ENCODE measurements around the gene HIC1. TPM values are rescaled to one million over a fixed set of nuclear protein-coding genes. Genes with fewer than 3 reads are reported as not detected.

HIC1 gene
- total RNA-seq, 1 donor: 36.4 TPM

DNA sequence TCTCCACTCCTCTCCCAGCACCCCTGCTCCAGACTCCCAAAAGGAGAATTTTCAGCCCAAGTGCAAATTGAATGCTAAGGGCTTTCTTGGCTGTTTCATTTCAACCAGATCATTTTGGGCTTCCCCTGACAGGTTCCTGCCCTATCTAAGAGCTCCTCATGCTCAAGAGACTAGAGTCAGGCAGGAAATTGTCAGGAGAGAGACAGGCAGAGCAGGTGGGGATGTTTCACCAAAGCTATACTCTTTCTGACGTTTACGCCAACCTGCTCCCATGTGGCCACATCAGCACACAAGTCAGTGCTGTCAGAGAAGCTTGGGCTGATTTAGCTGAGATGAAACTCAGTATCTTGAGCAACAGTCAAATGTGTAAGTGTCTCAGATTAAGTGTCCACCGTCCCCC, 31.4 kb downstream of the HIC1 start:
- TF ChIP-seq, protein P1, sequence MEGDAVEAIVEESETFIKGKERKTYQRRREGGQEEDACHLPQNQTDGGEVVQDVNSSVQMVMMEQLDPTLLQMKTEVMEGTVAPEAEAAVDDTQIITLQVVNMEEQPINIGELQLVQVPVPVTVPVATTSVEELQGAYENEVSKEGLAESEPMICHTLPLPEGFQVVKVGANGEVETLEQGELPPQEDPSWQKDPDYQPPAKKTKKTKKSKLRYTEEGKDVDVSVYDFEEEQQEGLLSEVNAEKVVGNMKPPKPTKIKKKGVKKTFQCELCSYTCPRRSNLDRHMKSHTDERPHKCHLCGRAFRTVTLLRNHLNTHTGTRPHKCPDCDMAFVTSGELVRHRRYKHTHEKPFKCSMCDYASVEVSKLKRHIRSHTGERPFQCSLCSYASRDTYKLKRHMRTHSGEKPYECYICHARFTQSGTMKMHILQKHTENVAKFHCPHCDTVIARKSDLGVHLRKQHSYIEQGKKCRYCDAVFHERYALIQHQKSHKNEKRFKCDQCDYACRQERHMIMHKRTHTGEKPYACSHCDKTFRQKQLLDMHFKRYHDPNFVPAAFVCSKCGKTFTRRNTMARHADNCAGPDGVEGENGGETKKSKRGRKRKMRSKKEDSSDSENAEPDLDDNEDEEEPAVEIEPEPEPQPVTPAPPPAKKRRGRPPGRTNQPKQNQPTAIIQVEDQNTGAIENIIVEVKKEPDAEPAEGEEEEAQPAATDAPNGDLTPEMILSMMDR (IDR thresholded peaks at IDR 0.05; ENCODE audit: insufficient read depth, low read length): no peak
- DNase-seq (ENCODE audit: low read depth): no peak
- H3K4me3 ChIP-seq (ENCODE audit: low read depth, low read length): no peak overlapping the region

DNA sequence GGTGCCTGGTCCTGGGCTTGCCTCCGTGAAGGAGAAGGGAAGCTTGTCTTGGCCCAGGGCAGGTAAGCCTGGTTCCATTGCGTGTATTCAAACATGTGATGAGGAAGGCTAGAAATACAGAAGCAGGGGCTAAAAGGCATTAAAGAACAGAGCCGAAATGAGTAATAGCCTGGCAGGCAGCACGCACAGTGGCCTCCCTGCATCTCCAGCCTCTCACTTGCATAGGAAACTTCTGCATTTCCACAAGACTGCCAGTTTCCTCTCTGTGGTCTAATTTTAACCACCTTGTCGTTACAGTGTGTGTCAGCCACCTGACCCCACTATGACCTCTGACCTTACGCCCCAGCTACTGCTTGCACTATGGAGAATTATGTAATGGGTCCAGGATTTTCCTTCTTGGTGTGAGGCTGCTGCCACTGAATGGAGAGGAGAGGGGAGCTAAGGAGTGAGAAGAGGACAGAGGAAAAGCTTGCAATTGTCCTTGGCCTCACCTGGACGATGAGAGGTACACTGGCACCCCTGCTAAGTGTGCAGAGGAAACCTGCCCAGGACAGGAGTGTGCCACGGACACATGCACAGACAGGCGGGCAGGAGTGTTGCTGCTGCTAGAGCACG, 32.8 kb downstream of the HIC1 start:
- TF ChIP-seq, protein P1 (IDR thresholded peaks at IDR 0.05; ENCODE audit: insufficient read depth, low read length): no peak
- peak; percentile 71 for DNase-seq (ENCODE audit: low read depth)
- no peak overlapping the region for H3K4me3 ChIP-seq (ENCODE audit: low read depth, low read length)

DNA sequence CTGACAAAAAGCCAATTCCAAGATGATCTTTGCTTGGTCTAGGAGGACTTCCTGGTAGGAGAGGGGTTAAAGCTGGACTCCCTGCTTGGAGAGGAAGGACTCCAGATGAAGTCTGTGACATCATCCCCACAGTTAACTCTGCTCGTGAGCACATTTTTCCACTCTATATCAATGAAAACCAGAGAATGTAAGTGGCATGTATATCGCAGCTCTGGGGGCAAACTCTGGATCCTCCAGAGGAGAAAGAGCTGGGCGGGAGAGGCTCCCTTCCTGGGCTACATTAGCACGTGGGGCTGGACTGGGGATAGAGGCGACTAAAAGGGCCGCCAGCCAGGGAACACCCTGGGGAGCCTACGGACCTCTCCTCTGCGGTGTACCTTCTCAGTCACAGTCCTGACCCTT, 34.1 kb downstream of the HIC1 start:
- H3K4me3 ChIP-seq (ENCODE audit: low read depth, low read length): peak overlapping the region; percentile 62
- DNase-seq (ENCODE audit: low read depth): peak; percentile 75
- TF ChIP-seq, protein P1 (IDR thresholded peaks at IDR 0.05; ENCODE audit: insufficient read depth, low read length): no peak

DNA sequence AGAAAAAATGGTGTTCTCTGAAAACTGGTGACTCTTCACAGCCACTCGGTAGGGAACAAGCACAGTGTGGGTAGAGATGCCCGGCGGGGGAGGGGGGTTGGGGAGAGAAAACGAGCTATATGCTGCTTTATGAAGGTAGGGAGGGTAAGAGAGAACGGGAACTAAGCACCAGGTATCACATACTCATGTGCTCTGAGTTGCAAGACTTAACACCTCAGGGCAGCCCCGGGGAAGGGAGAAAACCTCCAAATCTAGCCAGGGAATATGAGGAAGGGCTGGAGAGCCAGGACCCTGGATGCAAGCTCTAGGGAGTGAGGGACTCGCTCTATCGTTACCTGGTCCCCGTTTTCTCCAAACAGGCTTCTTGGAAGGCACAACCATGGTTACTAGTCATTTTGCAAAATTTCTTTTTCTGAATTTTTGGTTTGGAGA, 35.3 kb downstream of the HIC1 start:
- DNase-seq (ENCODE audit: low read depth): no peak
- peak overlapping the region; percentile 62 for H3K4me3 ChIP-seq (ENCODE audit: low read depth, low read length)
- TF ChIP-seq, protein P1 (IDR thresholded peaks at IDR 0.05; ENCODE audit: insufficient read depth, low read length): no peak

DNA sequence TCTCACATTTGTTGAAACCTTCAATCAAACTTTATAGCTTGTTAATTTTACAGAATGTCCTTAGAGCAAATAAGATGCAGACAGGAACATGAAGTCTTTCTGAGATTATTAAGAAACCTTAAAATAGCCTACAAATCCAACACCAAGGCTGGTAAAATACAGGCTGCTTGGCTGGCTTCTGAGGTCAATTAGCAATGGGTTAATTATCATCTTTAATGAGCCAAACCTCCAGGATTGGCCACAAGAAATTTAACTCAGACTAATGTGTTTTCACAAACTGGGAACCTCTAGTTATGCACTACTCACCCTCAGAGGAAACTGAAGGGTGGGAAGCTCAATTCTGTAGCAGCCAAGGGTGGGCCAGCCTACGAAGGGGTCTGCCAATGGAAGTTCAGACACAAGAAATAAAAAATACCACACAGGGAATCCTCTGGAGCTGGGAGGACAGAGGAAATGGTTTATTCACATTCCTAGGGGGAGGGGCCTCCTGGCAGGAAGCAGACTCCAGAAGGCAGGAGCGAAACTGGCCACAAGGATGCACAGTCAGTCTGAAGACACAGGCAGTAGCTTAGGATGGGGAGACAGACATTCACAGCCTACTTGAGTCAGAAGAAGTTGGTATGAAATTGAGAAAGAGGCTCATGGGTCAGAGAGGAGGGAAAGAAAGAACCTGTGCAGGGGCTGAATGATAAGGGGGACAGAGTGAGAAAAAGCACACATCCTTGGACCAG, 36.1 kb downstream of the HIC1 start:
- H3K4me3 ChIP-seq (ENCODE audit: low read depth, low read length): peak overlapping the region; percentile 13
- DNase-seq (ENCODE audit: low read depth): peak; percentile 93
- TF ChIP-seq, protein P1 (IDR thresholded peaks at IDR 0.05; ENCODE audit: insufficient read depth, low read length): peak; percentile 71

DNA sequence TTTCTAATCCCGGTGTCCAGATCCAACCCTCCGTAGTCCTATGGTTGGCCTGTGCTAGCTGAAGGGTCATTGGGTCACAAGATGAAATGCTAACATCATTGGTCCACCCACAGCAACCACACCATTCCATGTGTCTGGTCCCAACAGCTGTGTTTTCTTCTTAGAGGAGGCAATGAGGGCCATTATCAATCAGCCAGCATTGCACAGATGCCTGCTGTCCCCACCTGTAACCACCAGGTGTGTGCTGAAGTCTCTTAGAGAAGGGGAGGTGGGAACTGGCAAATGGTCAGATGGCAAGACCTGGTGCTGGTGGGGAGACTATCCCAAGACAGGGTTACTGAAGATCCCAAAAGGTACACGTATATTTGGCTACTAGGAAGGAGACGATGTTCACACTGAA, 37.4 kb downstream of the HIC1 start:
- TF ChIP-seq, protein P1 (IDR thresholded peaks at IDR 0.05; ENCODE audit: insufficient read depth, low read length): no peak
- DNase-seq (ENCODE audit: low read depth): no peak
- no peak overlapping the region for H3K4me3 ChIP-seq (ENCODE audit: low read depth, low read length)
